Liver (tissue), 9 donors: ENCODE results near the gene TENM3. TPM values are rescaled to one million over a fixed set of nuclear protein-coding genes. Genes with fewer than 3 reads are reported as not detected.

ENCODE experiments used
- DNase-seq: peaks from one replicate; pipeline ENCODE4 v3.0.0-alpha.2; 2017; ENCODE audit warnings: low spot score
- H3K27ac ChIP-seq, 2 donors: one replicate each; pipeline ENCODE4 v1.7.0; 2013; ENCODE audit warnings: inconsistent platforms in 2 of 2, low read length in 2 of 2, control low read depth in 1 of 2, low read depth in 1 of 2, mild to moderate bottlenecking in 1 of 2
- H3K27me3 ChIP-seq, 4 donors: one replicate each; pipeline versions ENCODE4 v1.6.1 to v1.7.0; 2013; ENCODE audit warnings: low read length in 3 of 4, inconsistent platforms in 1 of 4, mild to moderate bottlenecking in 1 of 4, moderate library complexity in 1 of 4; ENCODE audit not compliant: control insufficient read depth in 4 of 4, insufficient read depth in 4 of 4
- H3K36me3 ChIP-seq, 4 donors: one replicate each; pipeline versions ENCODE4 v1.6.1 to v1.7.0; 2013; ENCODE audit warnings: low read length in 3 of 4, mild to moderate bottlenecking in 3 of 4, low read depth in 1 of 4, moderate library complexity in 1 of 4; ENCODE audit not compliant: control insufficient read depth in 4 of 4, insufficient read depth in 3 of 4
- H3K4me1 ChIP-seq, 4 donors: one replicate each; pipeline versions ENCODE4 v1.6.1 to v1.7.0; 2013; ENCODE audit warnings: low read length in 3 of 4, mild to moderate bottlenecking in 3 of 4, moderate library complexity in 1 of 4; ENCODE audit not compliant: control insufficient read depth in 4 of 4, insufficient read depth in 4 of 4
- H3K4me3 ChIP-seq, 3 donors: one replicate each; pipeline versions ENCODE4 v1.6.1 to v1.7.0; 2013; ENCODE audit warnings: low read length in 3 of 3, control low read depth in 1 of 3, low read depth in 1 of 3, mild to moderate bottlenecking in 1 of 3
- H3K9ac ChIP-seq, 2 donors: one replicate each; pipeline ENCODE4 v1.7.0; 2013; ENCODE audit warnings: low read length in 2 of 2, mild to moderate bottlenecking in 2 of 2, moderate library complexity in 2 of 2, control low read depth in 1 of 2, low read depth in 1 of 2
- H3K9me3 ChIP-seq, 4 donors: one replicate each; pipeline versions ENCODE4 v1.6.1 to v1.7.0; 2013; ENCODE audit warnings: low read length in 3 of 4; ENCODE audit not compliant: control insufficient read depth in 4 of 4
- EGR1 ChIP-seq, 2 donors: IDR thresholded peaks; 2 replicates each; pipeline ENCODE4 v1.6.1; 2016 to 2018; ENCODE audit warnings: antibody characterized with exemption in 2 of 2, low read depth in 2 of 2
- FOXA1 ChIP-seq: IDR thresholded peaks from 2 replicates; pipeline ENCODE4 v1.6.1; 2016; ENCODE audit warnings: antibody characterized with exemption
- FOXA2 ChIP-seq: IDR thresholded peaks from 2 replicates; pipeline ENCODE4 v1.6.1; 2016; ENCODE audit warnings: antibody characterized with exemption
- GABPA ChIP-seq, 2 donors: IDR thresholded peaks in 1 of 2; conservative IDR thresholded peaks in 1 of 2; 2 replicates each; pipeline ENCODE4 v1.6.1; 2016; ENCODE audit warnings: antibody characterized with exemption in 2 of 2, mild to moderate bottlenecking in 1 of 2, moderate library complexity in 1 of 2
- HNF4G ChIP-seq: IDR thresholded peaks from 2 replicates; pipeline ENCODE4 v1.6.1; 2016; ENCODE audit warnings: antibody characterized with exemption
- JUND ChIP-seq, 2 donors: IDR thresholded peaks; 2 replicates each; pipeline ENCODE4 v1.6.1; 2016; ENCODE audit warnings: antibody characterized with exemption in 2 of 2
- MAX ChIP-seq: IDR thresholded peaks from 2 replicates; pipeline ENCODE4 v1.6.1; 2016; ENCODE audit warnings: antibody characterized with exemption
- NR2F2 ChIP-seq: IDR thresholded peaks from 2 replicates; pipeline ENCODE4 v1.6.1; 2016; ENCODE audit warnings: antibody characterized with exemption
- REST ChIP-seq: IDR thresholded peaks from 2 replicates; pipeline ENCODE4 v1.6.1; 2016; ENCODE audit warnings: antibody characterized with exemption, mild to moderate bottlenecking
- SP1 ChIP-seq: IDR thresholded peaks from 2 replicates; pipeline ENCODE4 v1.6.1; 2018; ENCODE audit warnings: antibody characterized with exemption, mild to moderate bottlenecking
- TAF1 ChIP-seq: conservative IDR thresholded peaks from 2 replicates; pipeline ENCODE4 v1.6.1; 2016; ENCODE audit warnings: antibody characterized with exemption, mild to moderate bottlenecking
- YY1 ChIP-seq: IDR thresholded peaks from 2 replicates; pipeline ENCODE4 v1.6.1; 2016; ENCODE audit warnings: antibody characterized with exemption, mild to moderate bottlenecking
- ZBTB33 ChIP-seq: IDR thresholded peaks from 2 replicates; pipeline ENCODE4 v1.6.1; 2016; ENCODE audit warnings: antibody characterized with exemption
- WGBS: extraction: QIAGEN DNeasy Blood & Tissue Kit; methylation state at CpG from one replicate; pipeline ENCODE4 v1.1.7; 2013; 5-methylcytosine and 5-hydroxymethylcytosine counted together
- polyA plus RNA-seq, 2 donors: library from polyadenylated mRNA; stranded (reverse) in 1 of 2; unstranded in 1 of 2; fragments of 200-250 nt in 1 of 2; fragments of >200 nt in 1 of 2; fragmentation: Nextera tagmentation in 1 of 2; extraction: Ambion mirVana in 1 of 2; gene quantifications; one replicate each; pipeline versions ENCODE4 v1.2.1 to v1.2.3, GENCODE V29; 2013 to 2015
- total RNA-seq, 2 donors: library from RNA; depleted of rRNA; stranded (reverse); fragments of >200 nt; gene quantifications; one replicate each; pipeline ENCODE4 v1.2.3, GENCODE V29; 2014
- TF ChIP-seq, protein P1 (sequence below): fragments of 150-350 bp; IDR thresholded peaks from 2 replicates; pipeline ENCODE4 v1.5.1; 2017; ENCODE audit warnings: improper control_type of control experiment, low read depth, low read length; ENCODE audit not compliant: missing input control
- donor health status: healthy.
- donor health status: healthy.
- donor health status: healthy.
- donor health status: healthy.
- donor health status: healthy.

TENM3 gene
- total and polyA plus RNA-seq, 4 donors, result 0.32 to 16.8 (median 0.70) TPM

GRCh38 chr4:182248295-182248694 is 5.1 kb downstream of the TENM3 start:
- H3K4me1 ChIP-seq, result no peaks in the 10 kb centered on the region
- H3K27me3 ChIP-seq, result no peaks in the 10 kb centered on the region
- H3K4me3 ChIP-seq, result no peak overlapping the region
- WGBS, result 80% methylated on average over 3 of the region's 3 CpGs
- no peak for TF ChIP-seq HNF4G
- H3K9ac ChIP-seq, result no peak overlapping the region
- no peaks in the 10 kb centered on the region for H3K36me3 ChIP-seq
- DNase-seq, result no peak
- no peak overlapping the region for H3K27ac ChIP-seq
- no peaks in the 10 kb centered on the region for H3K9me3 ChIP-seq

DNA sequence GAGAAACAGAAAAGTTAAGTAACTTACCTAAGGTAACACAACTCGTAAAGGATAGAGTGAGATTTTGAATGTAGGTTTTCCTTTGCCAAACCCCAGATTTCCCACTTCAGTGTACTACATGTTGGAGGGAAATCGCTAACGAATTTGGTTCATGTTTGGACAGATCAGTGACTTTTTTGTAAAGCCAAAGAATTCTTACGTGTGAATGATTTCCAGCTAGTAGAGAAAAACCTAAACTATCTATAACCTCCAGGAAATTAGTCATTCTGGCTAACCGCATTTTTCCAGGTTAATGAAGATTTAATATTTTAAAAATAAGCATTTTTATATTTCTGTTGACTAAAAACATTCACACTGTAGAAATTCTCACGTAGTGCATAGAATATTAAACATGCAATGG is 7.2 kb downstream of the TENM3 start:
- no peaks in the 10 kb centered on the region for H3K36me3 ChIP-seq
- no peaks in the 10 kb centered on the region for H3K27me3 ChIP-seq
- H3K9ac ChIP-seq, result no peak overlapping the region
- H3K27ac ChIP-seq, result no peak overlapping the region
- no peak for TF ChIP-seq REST
- TF ChIP-seq HNF4G, result no peak
- TF ChIP-seq GABPA (IDR thresholded peaks at IDR 0.05 in 1 of 2, conservative IDR thresholded peaks at IDR 0.05 in 1 of 2), result no peak
- TF ChIP-seq ZBTB33, result no peak
- TF ChIP-seq TAF1, result no peak
- TF ChIP-seq SP1, result no peak
- TF ChIP-seq EGR1 (IDR thresholded peaks at IDR 0.05; ENCODE audit: low read depth in 2 of 2), result no peak
- TF ChIP-seq YY1, result no peak
- TF ChIP-seq JUND (IDR thresholded peaks at IDR 0.05), result no peak
- no peak for TF ChIP-seq FOXA1
- TF ChIP-seq, protein P1, sequence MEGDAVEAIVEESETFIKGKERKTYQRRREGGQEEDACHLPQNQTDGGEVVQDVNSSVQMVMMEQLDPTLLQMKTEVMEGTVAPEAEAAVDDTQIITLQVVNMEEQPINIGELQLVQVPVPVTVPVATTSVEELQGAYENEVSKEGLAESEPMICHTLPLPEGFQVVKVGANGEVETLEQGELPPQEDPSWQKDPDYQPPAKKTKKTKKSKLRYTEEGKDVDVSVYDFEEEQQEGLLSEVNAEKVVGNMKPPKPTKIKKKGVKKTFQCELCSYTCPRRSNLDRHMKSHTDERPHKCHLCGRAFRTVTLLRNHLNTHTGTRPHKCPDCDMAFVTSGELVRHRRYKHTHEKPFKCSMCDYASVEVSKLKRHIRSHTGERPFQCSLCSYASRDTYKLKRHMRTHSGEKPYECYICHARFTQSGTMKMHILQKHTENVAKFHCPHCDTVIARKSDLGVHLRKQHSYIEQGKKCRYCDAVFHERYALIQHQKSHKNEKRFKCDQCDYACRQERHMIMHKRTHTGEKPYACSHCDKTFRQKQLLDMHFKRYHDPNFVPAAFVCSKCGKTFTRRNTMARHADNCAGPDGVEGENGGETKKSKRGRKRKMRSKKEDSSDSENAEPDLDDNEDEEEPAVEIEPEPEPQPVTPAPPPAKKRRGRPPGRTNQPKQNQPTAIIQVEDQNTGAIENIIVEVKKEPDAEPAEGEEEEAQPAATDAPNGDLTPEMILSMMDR, result no peak
- no peak for TF ChIP-seq NR2F2
- no peak for TF ChIP-seq FOXA2
- TF ChIP-seq MAX, result no peak
- DNase-seq, result no peak
- H3K4me3 ChIP-seq, result no peak overlapping the region
- H3K9me3 ChIP-seq, result no peaks in the 10 kb centered on the region
- H3K4me1 ChIP-seq, result no peaks in the 10 kb centered on the region
- 84% methylated on average over 6 of the region's 6 CpGs for WGBS
